Neural progenitor cell (in vitro differentiated cells): ENCODE data around the gene RAPGEF2. TPM values are rescaled to one million over a fixed set of nuclear protein-coding genes. Genes with fewer than 3 reads are reported as not detected.

Source experiments
- DNase-seq: peaks from one replicate; pipeline ENCODE4 v3.0.0-alpha.2; 2016; ENCODE audit warnings: low spot score
- H2AFZ ChIP-seq: fragments of 200-600 bp; sonication (generic); replicated peaks from 2 replicates; pipeline ENCODE4 v1.6.1; 2016; ENCODE audit warnings: antibody characterized with exemption
- H3F3A ChIP-seq: fragments of 200-600 bp; sonication (generic); 2 replicates; pipeline ENCODE4 v1.6.1; 2016; ENCODE audit warnings: antibody characterized with exemption, low read depth
- H3K27ac ChIP-seq: fragments of 200-600 bp; sonication (generic); 2 replicates; pipeline ENCODE4 v1.5.1; 2016; ENCODE audit warnings: mild to moderate bottlenecking
- H3K27me3 ChIP-seq: fragments of 200-600 bp; sonication (generic); 2 replicates; pipeline ENCODE4 v1.6.1; 2016; ENCODE audit warnings: mild to moderate bottlenecking, moderate library complexity
- H3K36me3 ChIP-seq: fragments of 200-600 bp; sonication (generic); 2 replicates; pipeline ENCODE4 v1.5.1; 2016
- H3K4me1 ChIP-seq: fragments of 200-600 bp; sonication (generic); 2 replicates; pipeline ENCODE4 v1.6.1; 2016; ENCODE audit warnings: mixed run types
- H3K4me2 ChIP-seq: fragments of 200-600 bp; sonication (generic); 2 replicates; pipeline ENCODE4 v1.6.1; 2016
- H3K4me3 ChIP-seq: fragments of 200-600 bp; sonication (generic); 2 replicates; pipeline ENCODE4 v1.5.1; 2016
- H3K79me2 ChIP-seq: fragments of 200-600 bp; sonication (generic); 2 replicates; pipeline ENCODE4 v1.6.1; 2016; ENCODE audit warnings: low read depth
- H3K9ac ChIP-seq: fragments of 200-600 bp; sonication (generic); 2 replicates; pipeline ENCODE4 v1.6.1; 2016
- H3K9me3 ChIP-seq: fragments of 200-600 bp; sonication (generic); 2 replicates; pipeline ENCODE4 v1.5.1; 2016; ENCODE audit warnings: low read depth
- H4K20me1 ChIP-seq: fragments of 200-600 bp; sonication (generic); 2 replicates; pipeline ENCODE4 v1.6.1; 2016; ENCODE audit warnings: low read depth
- H3K27ac Mint-ChIP-seq: 3 replicates; pipeline ENCODE4 v1.8.0; 2021; ENCODE audit warnings: mixed read lengths
- H3K27me3 Mint-ChIP-seq: 2 replicates; pipeline ENCODE4 v1.8.0; 2022; ENCODE audit warnings: low read depth, mild to moderate bottlenecking, inconsistent platforms, moderate library complexity, mixed read lengths; ENCODE audit not compliant: insufficient read depth
- H3K36me3 Mint-ChIP-seq: 3 replicates; pipeline ENCODE4 v1.8.0; 2021; ENCODE audit warnings: mixed read lengths
- H3K4me1 Mint-ChIP-seq: 3 replicates; pipeline ENCODE4 v1.8.0; 2021; ENCODE audit warnings: mixed read lengths
- H3K4me3 Mint-ChIP-seq: 3 replicates; pipeline ENCODE4 v1.8.0; 2021; ENCODE audit warnings: mild to moderate bottlenecking, moderate library complexity, mixed read lengths
- H3K9me3 Mint-ChIP-seq: 3 replicates; pipeline ENCODE4 v1.8.0; 2020; ENCODE audit warnings: mixed read lengths
- EZH2 ChIP-seq: fragments of 200-600 bp; sonication (generic); IDR thresholded peaks from 2 replicates; pipeline ENCODE4 v1.6.1; 2017; ENCODE audit warnings: antibody characterized with exemption, mild to moderate bottlenecking, moderate library complexity
- EZH2phosphoT487 ChIP-seq: fragments of 200-600 bp; sonication (generic); IDR thresholded peaks from 2 replicates; pipeline ENCODE4 v1.6.1; 2017; ENCODE audit warnings: antibody characterized with exemption
- total RNA-seq: library from RNA; depleted of rRNA; stranded (reverse); fragments of >200 nt; gene quantifications from 2 replicates; pipeline ENCODE4 v1.2.3, GENCODE V29; 2015; ENCODE audit warnings: low replicate concordance
- TF ChIP-seq, protein P1 (sequence below): fragments of 200-600 bp; sonication (generic); IDR thresholded peaks from 2 replicates; pipeline ENCODE4 v1.5.1; 2017; ENCODE audit warnings: antibody characterized with exemption, mild to moderate bottlenecking

RAPGEF2 gene
- total RNA-seq, 1 donor from 2014 or later, result 70.4 TPM

DNA sequence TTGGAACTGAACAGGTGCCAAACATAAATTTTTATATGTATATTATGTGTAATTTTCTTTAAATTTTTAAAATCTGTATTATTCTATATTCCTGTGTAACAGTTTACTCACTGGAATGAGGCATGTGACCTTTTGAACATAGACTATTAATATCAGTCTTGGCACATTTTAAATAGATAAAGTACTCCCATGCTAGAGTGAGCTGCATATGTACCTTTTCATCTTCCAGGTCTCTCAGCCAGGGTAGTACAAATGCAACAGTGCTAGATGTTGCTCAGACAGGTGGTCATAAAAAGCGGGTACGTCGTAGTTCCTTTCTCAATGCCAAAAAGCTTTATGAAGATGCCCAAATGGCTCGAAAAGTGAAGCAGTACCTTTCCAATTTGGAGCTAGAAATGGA, 242.0 kb downstream of the RAPGEF2 start:
- no peaks in the 10 kb centered on the region for H3F3A ChIP-seq
- no peaks in the 10 kb centered on the region for H3K9me3 ChIP-seq
- H3K36me3 ChIP-seq, result peaks cover 8% of the 10 kb centered on the region
- H2AFZ ChIP-seq, result no peak overlapping the region
- no peaks in the 10 kb centered on the region for H3K4me1 ChIP-seq
- no peaks in the 10 kb centered on the region for H3K27me3 ChIP-seq
- no peak overlapping the region for H3K27ac ChIP-seq
- no peak overlapping the region for H3K4me3 ChIP-seq
- Mint-ChIP-seq H3K36me3 (peaks cover 43% of the 10 kb centered on the region), H3K4me3 (no peak overlapping the region), H3K9me3 (no peaks in the 10 kb centered on the region), H3K27me3 (no peaks in the 10 kb centered on the region), H3K4me1 (no peaks in the 10 kb centered on the region), H3K27ac (no peak overlapping the region)
- H3K4me2 ChIP-seq, result no peak overlapping the region
- H3K79me2 ChIP-seq, result no peaks in the 10 kb centered on the region
- no peak for TF ChIP-seq EZH2
- TF ChIP-seq, protein P1, sequence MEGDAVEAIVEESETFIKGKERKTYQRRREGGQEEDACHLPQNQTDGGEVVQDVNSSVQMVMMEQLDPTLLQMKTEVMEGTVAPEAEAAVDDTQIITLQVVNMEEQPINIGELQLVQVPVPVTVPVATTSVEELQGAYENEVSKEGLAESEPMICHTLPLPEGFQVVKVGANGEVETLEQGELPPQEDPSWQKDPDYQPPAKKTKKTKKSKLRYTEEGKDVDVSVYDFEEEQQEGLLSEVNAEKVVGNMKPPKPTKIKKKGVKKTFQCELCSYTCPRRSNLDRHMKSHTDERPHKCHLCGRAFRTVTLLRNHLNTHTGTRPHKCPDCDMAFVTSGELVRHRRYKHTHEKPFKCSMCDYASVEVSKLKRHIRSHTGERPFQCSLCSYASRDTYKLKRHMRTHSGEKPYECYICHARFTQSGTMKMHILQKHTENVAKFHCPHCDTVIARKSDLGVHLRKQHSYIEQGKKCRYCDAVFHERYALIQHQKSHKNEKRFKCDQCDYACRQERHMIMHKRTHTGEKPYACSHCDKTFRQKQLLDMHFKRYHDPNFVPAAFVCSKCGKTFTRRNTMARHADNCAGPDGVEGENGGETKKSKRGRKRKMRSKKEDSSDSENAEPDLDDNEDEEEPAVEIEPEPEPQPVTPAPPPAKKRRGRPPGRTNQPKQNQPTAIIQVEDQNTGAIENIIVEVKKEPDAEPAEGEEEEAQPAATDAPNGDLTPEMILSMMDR, result no peak
- H4K20me1 ChIP-seq, result no peaks in the 10 kb centered on the region
- H3K9ac ChIP-seq, result no peak overlapping the region
- DNase-seq, result no peak

DNA sequence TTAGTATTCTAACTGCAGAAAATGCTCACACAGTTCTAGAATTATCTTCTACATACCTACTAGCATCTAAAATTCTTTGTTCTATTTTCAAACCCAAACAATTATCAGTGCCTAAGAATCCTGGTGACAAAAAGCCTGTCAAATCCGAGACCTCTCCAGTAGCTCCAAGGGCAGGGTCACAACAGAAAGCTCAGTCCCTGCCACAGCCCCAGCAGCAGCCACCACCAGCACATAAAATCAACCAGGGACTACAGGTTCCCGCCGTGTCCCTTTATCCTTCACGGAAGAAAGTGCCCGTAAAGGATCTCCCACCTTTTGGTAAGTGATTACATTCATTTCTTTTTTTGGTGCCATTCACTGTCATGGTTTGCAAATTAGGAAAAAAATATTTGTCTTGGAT, 243.8 kb downstream of the RAPGEF2 start:
- H3K4me1 Mint-ChIP-seq, result no peaks in the 10 kb centered on the region
- H3K9me3 ChIP-seq, result no peaks in the 10 kb centered on the region
- H3K36me3 Mint-ChIP-seq, result peaks cover 50% of the 10 kb centered on the region
- no peaks in the 10 kb centered on the region for H3K27me3 Mint-ChIP-seq
- no peak overlapping the region for H3K4me3 ChIP-seq
- H3K4me2 ChIP-seq, result no peak overlapping the region
- H3K36me3 ChIP-seq, result peaks cover 13% of the 10 kb centered on the region
- no peaks in the 10 kb centered on the region for H4K20me1 ChIP-seq
- no peaks in the 10 kb centered on the region for H3K9me3 Mint-ChIP-seq
- H3K4me3 Mint-ChIP-seq, result no peak overlapping the region
- H3K27ac Mint-ChIP-seq, result no peak overlapping the region
- no peaks in the 10 kb centered on the region for H3K79me2 ChIP-seq
- H3K27ac ChIP-seq, result no peak overlapping the region
- no peaks in the 10 kb centered on the region for H3K27me3 ChIP-seq
- no peaks in the 10 kb centered on the region for H3F3A ChIP-seq
- H3K9ac ChIP-seq, result no peak overlapping the region
- DNase-seq, result no peak
- no peaks in the 10 kb centered on the region for H3K4me1 ChIP-seq
- H2AFZ ChIP-seq, result no peak overlapping the region
- TF ChIP-seq EZH2 (no peak), EZH2phosphoT487 (no peak)
- TF ChIP-seq, protein P1, result no peak

DNA sequence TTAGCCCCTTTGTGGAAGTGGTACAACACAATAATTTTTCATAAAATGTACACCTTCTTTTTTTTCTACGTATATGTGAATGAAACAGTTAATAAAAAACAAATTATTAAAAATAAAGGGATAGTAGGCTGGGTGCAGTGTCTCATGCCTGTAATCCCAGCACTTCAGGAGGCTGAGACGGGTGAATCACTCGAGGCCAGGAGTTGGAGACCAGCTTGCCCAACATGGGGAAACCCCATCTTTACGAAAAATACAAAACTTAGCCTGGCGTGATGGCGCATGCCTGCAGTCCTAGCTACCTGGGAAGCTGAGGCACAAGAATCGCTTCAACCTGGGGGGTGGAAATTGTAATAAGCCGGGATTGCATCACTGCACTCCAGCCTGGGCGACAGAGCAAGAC, 244.9 kb downstream of the RAPGEF2 start:
- no peak overlapping the region for H3K9ac ChIP-seq
- peaks cover 8% of the 10 kb centered on the region for H3K36me3 ChIP-seq
- no peaks in the 10 kb centered on the region for H3K9me3 Mint-ChIP-seq
- no peak overlapping the region for H3K4me3 Mint-ChIP-seq
- no peak for DNase-seq
- H2AFZ ChIP-seq, result no peak overlapping the region
- no peaks in the 10 kb centered on the region for H3K4me1 Mint-ChIP-seq
- no peaks in the 10 kb centered on the region for H3K9me3 ChIP-seq
- no peaks in the 10 kb centered on the region for H3K79me2 ChIP-seq
- no peak overlapping the region for H3K4me2 ChIP-seq
- H3K27ac ChIP-seq, result no peak overlapping the region
- TF ChIP-seq, protein P1, result no peak
- TF ChIP-seq EZH2phosphoT487 (no peak), EZH2 (no peak)
- no peak overlapping the region for H3K27ac Mint-ChIP-seq
- no peak overlapping the region for H3K4me3 ChIP-seq
- H3K36me3 Mint-ChIP-seq, result peaks cover 46% of the 10 kb centered on the region
- H3F3A ChIP-seq, result no peaks in the 10 kb centered on the region
- H4K20me1 ChIP-seq, result no peaks in the 10 kb centered on the region
- no peaks in the 10 kb centered on the region for H3K27me3 ChIP-seq
- H3K4me1 ChIP-seq, result no peaks in the 10 kb centered on the region
- H3K27me3 Mint-ChIP-seq, result no peaks in the 10 kb centered on the region
